H1 (cell line): ENCODE data around the gene PKMYT1. TPM values are rescaled to one million over a fixed set of nuclear protein-coding genes. Genes with fewer than 3 reads are reported as not detected.

Source experiments
- CTCF ChIA-PET: fragments of 300-600 bp; sonication (Branson Sonifier 250); formaldehyde crosslinking; loops from one replicate; lab custom pipeline; 2021; ENCODE audit not compliant: partially characterized antibody; lab: Charles Lee
- POLR2A ChIA-PET: fragments of 300-600 bp; sonication (Branson Sonifier 250); formaldehyde crosslinking; loops from one replicate; lab custom pipeline; 2021; ENCODE audit warnings: inconsistent platforms; ENCODE audit not compliant: partially characterized antibody; lab: Charles Lee
- DNase-seq, 2 experiments: peaks; one replicate each; pipeline versions ENCODE4 v3.0.0 to v3.0.0-alpha.2; 2010 to 2022; ENCODE audit warnings: low spot score in 2 of 2, low read depth in 1 of 2, mixed read lengths in 1 of 2
- FAIRE-seq: peaks from 2 replicates; lab custom pipeline; 2011; peaks lifted over from hg19 to GRCh38; lab: Jason Lieb, UNC
- H2AFZ ChIP-seq: 2 replicates; pipeline ENCODE4 v1.8.1; 2012; ENCODE audit warnings: low read length, inconsistent platforms
- H2AK5ac ChIP-seq: 2 replicates; pipeline ENCODE4 v1.6.1; 2013; ENCODE audit warnings: low read depth, low read length
- H2BK120ac ChIP-seq: replicated peaks from 2 replicates; pipeline ENCODE3; 2013; ENCODE audit warnings: low read depth, low read length, inconsistent platforms
- H2BK12ac ChIP-seq: 2 replicates; pipeline ENCODE4 v1.6.1; 2013; ENCODE audit warnings: low read depth, low read length
- H2BK15ac ChIP-seq: 2 replicates; pipeline ENCODE4 v1.6.1; 2013; ENCODE audit warnings: low read length
- H2BK20ac ChIP-seq: 2 replicates; pipeline ENCODE4 v1.6.1; 2013; ENCODE audit warnings: low read length
- H2BK5ac ChIP-seq: 2 replicates; pipeline ENCODE4 v1.6.1; 2013; ENCODE audit warnings: low read depth, low read length
- H3K14ac ChIP-seq: 2 replicates; pipeline ENCODE4 v1.6.1; 2013; ENCODE audit warnings: inconsistent platforms; ENCODE audit not compliant: insufficient read length
- H3K18ac ChIP-seq: 2 replicates; pipeline ENCODE4 v1.6.1; 2013; ENCODE audit warnings: low read length; ENCODE audit errors: extremely low read depth
- H3K23ac ChIP-seq: 2 replicates; pipeline ENCODE4 v1.6.1; 2013; ENCODE audit warnings: inconsistent platforms; ENCODE audit not compliant: insufficient read length
- H3K23me2 ChIP-seq: 2 replicates; pipeline ENCODE4 v1.6.1; 2013; ENCODE audit warnings: low read depth, low read length
- H3K27ac ChIP-seq: 2 replicates; pipeline ENCODE4 v1.6.1; 2011; ENCODE audit warnings: low read depth, low read length, inconsistent platforms
- H3K27me3 ChIP-seq, 4 experiments: replicated peaks in 1 of 4; 1 replicate in 1 of 4; 2 replicates in 3 of 4; pipeline versions ENCODE4 v1.6.1 to v1.8.1; 2011 to 2013; ENCODE audit warnings: low read length in 3 of 4, mild to moderate bottlenecking in 3 of 4, inconsistent platforms in 2 of 4, mixed read lengths in 2 of 4, moderate library complexity in 1 of 4; ENCODE audit not compliant: control insufficient read depth in 3 of 4, insufficient read depth in 3 of 4; ENCODE audit errors: extremely low read depth in 1 of 4
- H3K36me3 ChIP-seq, 4 experiments: 2 replicates each; pipeline versions ENCODE4 v1.6.1 to v1.8.1; 2011 to 2013; ENCODE audit warnings: mild to moderate bottlenecking in 4 of 4, low read length in 3 of 4, moderate library complexity in 2 of 4, control low read depth in 1 of 4, inconsistent platforms in 1 of 4; ENCODE audit not compliant: insufficient read depth in 4 of 4, control insufficient read depth in 2 of 4
- H3K4ac ChIP-seq: replicated peaks from 2 replicates; pipeline ENCODE3; 2013; ENCODE audit warnings: low read length, low read depth, mixed read lengths, inconsistent platforms; ENCODE audit not compliant: insufficient read length
- H3K4me1 ChIP-seq, 4 experiments: replicated peaks in 1 of 4; 1 replicate in 1 of 4; 2 replicates in 3 of 4; pipeline versions ENCODE4 v1.6.1 to v1.8.1; 2011 to 2013; ENCODE audit warnings: low read length in 3 of 4, inconsistent platforms in 2 of 4, mixed read lengths in 1 of 4; ENCODE audit not compliant: insufficient read depth in 4 of 4, control insufficient read depth in 3 of 4
- H3K4me2 ChIP-seq, 2 experiments: 2 replicates each; pipeline versions ENCODE4 v1.6.1 to v1.8.1; 2011 to 2013; ENCODE audit warnings: low read depth in 2 of 2, low read length in 2 of 2, control low read depth in 1 of 2, inconsistent platforms in 1 of 2, mild to moderate bottlenecking in 1 of 2; ENCODE audit not compliant: insufficient read depth in 1 of 2
- H3K4me3 ChIP-seq, 4 experiments: fragments of 200-600, 300-600 bp in 1 of 4; sonication (generic), shearing (Covaris generic), sonication (Bioruptor Twin) in 1 of 4; 2 replicates each; pipeline versions ENCODE4 v1.5.1 to v1.8.1; 2011 to 2016; ENCODE audit warnings: low read length in 4 of 4, low read depth in 3 of 4, control low read depth in 2 of 4, inconsistent platforms in 2 of 4, mild to moderate bottlenecking in 2 of 4, mixed read lengths in 1 of 4, moderate library complexity in 1 of 4; ENCODE audit not compliant: insufficient read depth in 2 of 4; ENCODE audit errors: extremely low read depth in 1 of 4
- H3K56ac ChIP-seq: replicated peaks from 2 replicates; pipeline ENCODE3; 2013; ENCODE audit warnings: low read depth, mild to moderate bottlenecking, mixed read lengths, low read length, inconsistent platforms; ENCODE audit not compliant: insufficient read length
- H3K79me1 ChIP-seq: 2 replicates; pipeline ENCODE4 v1.6.1; 2013; ENCODE audit warnings: low read depth, low read length, control low read depth
- H3K79me2 ChIP-seq, 2 experiments: 2 replicates each; pipeline versions ENCODE4 v1.6.1 to v1.8.1; 2012 to 2013; ENCODE audit warnings: low read length in 2 of 2, mild to moderate bottlenecking in 2 of 2, inconsistent platforms in 1 of 2; ENCODE audit not compliant: insufficient read depth in 2 of 2, control insufficient read depth in 1 of 2
- H3K9ac ChIP-seq, 4 experiments: replicated peaks in 1 of 4; 1 replicate in 1 of 4; 2 replicates in 3 of 4; pipeline versions ENCODE4 v1.6.1 to v1.8.1; 2011 to 2013; ENCODE audit warnings: low read depth in 3 of 4, low read length in 3 of 4, control low read depth in 2 of 4, mild to moderate bottlenecking in 2 of 4, moderate library complexity in 2 of 4, inconsistent platforms in 1 of 4; ENCODE audit errors: extremely low read depth in 1 of 4
- H3K9me3 ChIP-seq, 2 experiments: 2 replicates each; pipeline versions ENCODE4 v1.6.1 to v1.8.1; 2012 to 2013; ENCODE audit warnings: mild to moderate bottlenecking in 2 of 2, moderate library complexity in 2 of 2, control low read depth in 1 of 2, inconsistent platforms in 1 of 2, low read depth in 1 of 2, low read length in 1 of 2, mixed read lengths in 1 of 2; ENCODE audit not compliant: insufficient read depth in 2 of 2
- H4K20me1 ChIP-seq, 2 experiments: replicated peaks in 1 of 2; 2 replicates each; pipeline versions ENCODE3 to v1.8.1; 2011 to 2013; ENCODE audit warnings: inconsistent platforms in 2 of 2, low read length in 2 of 2, mild to moderate bottlenecking in 1 of 2; ENCODE audit not compliant: insufficient read depth in 2 of 2, control insufficient read depth in 1 of 2
- H4K5ac ChIP-seq: 2 replicates; pipeline ENCODE4 v1.6.1; 2013; ENCODE audit warnings: low read length, low read depth, mixed read lengths, inconsistent platforms; ENCODE audit not compliant: insufficient read length
- H4K8ac ChIP-seq: 2 replicates; pipeline ENCODE4 v1.8.0; 2013; ENCODE audit warnings: mild to moderate bottlenecking, moderate library complexity, low read length, inconsistent platforms; ENCODE audit not compliant: insufficient read depth; ENCODE audit errors: extremely low read depth
- H4K91ac ChIP-seq: replicated peaks from 2 replicates; pipeline ENCODE3; 2013; ENCODE audit warnings: low read length, mixed read lengths, inconsistent platforms; ENCODE audit not compliant: insufficient read length
- BACH1 ChIP-seq: IDR thresholded peaks from 2 replicates; pipeline ENCODE4 v1.6.1; 2012; ENCODE audit warnings: low read length, improper control_type of control experiment
- BCL11A ChIP-seq, 2 experiments: IDR thresholded peaks; one replicate each; pipeline ENCODE4 v1.6.1; 2011; ENCODE audit warnings: low read depth in 2 of 2, low read length in 2 of 2, mild to moderate bottlenecking in 2 of 2
- CBX8 ChIP-seq: fragments of 300-800, 300-1000 bp; sonication (generic); IDR thresholded peaks from 2 replicates; pipeline ENCODE4 v1.7.1; 2016; ENCODE audit warnings: low read depth, low read length, borderline replicate concordance
- CEBPB ChIP-seq: IDR thresholded peaks from 2 replicates; pipeline ENCODE4 v1.6.1; 2012; ENCODE audit warnings: low read depth, low read length
- EGR1 ChIP-seq: IDR thresholded peaks from 2 replicates; pipeline ENCODE4 v1.6.1; 2011; ENCODE audit warnings: low read depth, low read length, borderline replicate concordance
- EP300 ChIP-seq, 2 experiments: IDR thresholded peaks; 1 replicate in 1 of 2; 2 replicates in 1 of 2; pipeline ENCODE4 v1.6.1; 2011 to 2012; ENCODE audit warnings: low read depth in 2 of 2, low read length in 2 of 2, mild to moderate bottlenecking in 2 of 2, borderline replicate concordance in 1 of 2, inconsistent platforms in 1 of 2, moderate library complexity in 1 of 2
- KDM1A ChIP-seq: fragments of 200-600, 300-600 bp; sonication (generic); IDR thresholded peaks from 2 replicates; pipeline ENCODE4 v1.7.1; 2016; ENCODE audit warnings: mild to moderate bottlenecking, low read length, borderline replicate concordance
- NRF1 ChIP-seq: IDR thresholded peaks from 2 replicates; pipeline ENCODE4 v1.6.1; 2011; ENCODE audit warnings: mild to moderate bottlenecking, low read depth, low read length, improper control_type of control experiment
- POLR2AphosphoS5 ChIP-seq: IDR thresholded peaks from 2 replicates; pipeline ENCODE4 v1.6.1; 2011; ENCODE audit warnings: low read depth, low read length
- WGBS, 2 experiments: shearing (Covaris generic) in 1 of 2; methylation state at CpG; one replicate each; pipeline versions ENCODE4 v1.1.6 to v1.1.7; 2013 to 2015; ENCODE audit warnings: low lambda C conversion rate in 2 of 2, mixed read lengths in 2 of 2, inconsistent platforms in 1 of 2, low coverage in 1 of 2, missing lambda C conversion rate in 1 of 2; ENCODE audit not compliant: insufficient replicate concordance in 2 of 2, insufficient coverage in 1 of 2, insufficient read length in 1 of 2; ENCODE audit errors: extremely low coverage in 1 of 2, missing lambda C conversion rate in 1 of 2; 5-methylcytosine and 5-hydroxymethylcytosine counted together
- polyA plus RNA-seq, 7 experiments: library from polyadenylated mRNA; depleted of rRNA in 3 of 7; stranded (reverse) in 5 of 7; unstranded in 2 of 7; fragments of >200 nt in 5 of 7; fragments of 200-250 nt in 2 of 7; gene quantifications; 1 replicate in 5 of 7; 2 replicates in 1 of 7; 4 replicates in 1 of 7; pipeline versions ENCODE4 v1.2.1 to v1.2.3, GENCODE V29; 2011 to 2013; ENCODE audit warnings: missing spikeins in 2 of 7, mixed read lengths in 2 of 7
- total RNA-seq: library from RNA; stranded (reverse); fragmentation: NEBNext Ultra II Directional; extraction: Animal tissue kit (Norgen Biotek cat#: 25700); gene quantifications from 2 replicates; pipeline ENCODE4 v1.2.1, GENCODE V29; 2021

The PKMYT1 gene
- total and polyA plus RNA-seq, 2 of the 8 experiments (the other 6 are each of a cell fraction or from before 2014, with no cell fraction given): 74.7 to 85.2 TPM

GRCh38 chr16:2963074-2963722 lies 17.0 kb downstream of the PKMYT1 start:
- Histone ChIP-seq H3K79me1 (no peaks in the 10 kb centered on the region), H3K27me3 (peaks cover 15 to 25% (median 20%) of the 10 kb centered on the region in 4 experiments; a peak in 6 of 7 replicates), H2BK5ac (peak overlapping the region; percentile 91; the same call in 1 of the 2 replicates), H2BK20ac (peak overlapping the region; percentile 72; the same call in 1 of the 2 replicates), H3K9ac (peak overlapping the region in 1 of 4 experiments; percentile 21; a peak in 1 of 7 replicates), H3K18ac (peak overlapping the region; percentile 99), H3K4me2 (peak overlapping the region; percentile 64 to 86), H4K91ac (peak overlapping the region; percentile 95), H4K20me1 (peaks cover 5 to 8% of the 10 kb centered on the region in 2 experiments), H3K4me3 (peak overlapping the region; percentile 39 to 80 (median 59)), H3K23ac (no peak overlapping the region), H2BK15ac (peak overlapping the region; percentile 72; the same call in 1 of the 2 replicates), H3K56ac (peak overlapping the region; percentile 25), H3K4ac (peak overlapping the region; percentile 80), H2AK5ac (no peak overlapping the region), H2BK120ac (no peak overlapping the region), H4K8ac (0 out of 2 replicates have a peak overlapping the region, but pooled peaks have one; percentile 80), H3K14ac (no peak overlapping the region), H3K4me1 (peaks cover 0 to 21% (median 12%) of the 10 kb centered on the region in 4 experiments; a peak in 5 of 7 replicates), H3K9me3 (no peaks in the 10 kb centered on the region), H3K36me3 (no peaks in the 10 kb centered on the region), H3K79me2 (no peaks in the 10 kb centered on the region), H3K27ac (no peak overlapping the region; the same call in 1 of the 2 replicates), H2AFZ (no peak overlapping the region), H3K23me2 (peaks cover 18% of the 10 kb centered on the region), H2BK12ac (peak overlapping the region; percentile 84; the same call in 1 of the 2 replicates), H4K5ac (peak overlapping the region; percentile 85)
- DNase-seq (no peak), FAIRE-seq (no peak)
- ChIA-PET CTCF (interaction anchor here (1.1 to 5.6 kb wide), 13 partner anchors 10 to 121 kb away, joined by 3 to 41 read pairs (median 5); partner anchors contain the start of gene PKMYT1), POLR2A (interaction anchor here (1.0 to 25.4 kb wide), 14 partner anchors 8 to 190 kb away, joined by 3 to 455 read pairs (median 4); partner anchors contain the start of genes CLDN6, CLDN9, HCFC1R1 and PKMYT1)
- 3% methylated on average over 5 of the region's 40 CpGs; no CpG with 5 or more reads in 1 of the 2 experiments for WGBS, 2 experiments
- TF ChIP-seq CEBPB: no peak
- no peak for TF ChIP-seq POLR2AphosphoS5
- peak; percentile 40; the same call in 1 of the 2 replicates for TF ChIP-seq KDM1A
- TF ChIP-seq EP300 (IDR thresholded peaks at IDR 0.05; ENCODE audit: borderline replicate concordance in 1 of 2, low read depth in 2 of 2, low read length in 2 of 2): no peak
- 0 out of 2 replicates have a peak, but pooled peaks have one; percentile 5 for TF ChIP-seq BACH1
- peak; percentile 29; the same call in 1 of the 2 replicates for TF ChIP-seq EGR1
- no peak for TF ChIP-seq NRF1
- no peak for TF ChIP-seq CBX8
- TF ChIP-seq BCL11A (IDR thresholded peaks at IDR 0.05; ENCODE audit: low read depth in 2 of 2, low read length in 2 of 2): no peak
